Heart left ventricle (tissue), 13 donors: ENCODE measurements around the gene HS1BP3.

Experiments used
- CTCF ChIP-seq, 12 donors: fragments of 200-600 bp; sonication (generic) in 4 of 12; IDR thresholded peaks; one replicate each; pipeline versions ENCODE4 v1.5.0 to v1.8.0; 2018 to 2022; ENCODE audit warnings: antibody characterized with exemption in 12 of 12, mild to moderate bottlenecking in 5 of 12
- POLR2A ChIP-seq, 2 donors: fragments of 450-650 bp; IDR thresholded peaks; one replicate each; pipeline ENCODE4 v1.6.1; 2017; ENCODE audit warnings: antibody characterized with exemption in 2 of 2, mild to moderate bottlenecking in 2 of 2, moderate library complexity in 2 of 2
- donor health status: ischemic (EF 13 %, LVEDD 7.1; RV severe dilation, severe dysfunction).
- donor health status: DM: no; HTN: yes; CAD: no.
- donor health status: DM: no; HTN: no; CAD: no.
- donor health status: ischemic (EF 25% LVEDD 6.9; RV normal size, moderate dysfunction).
- donor health status: ischemic (EF 25% LVEDD 5.7; RV mildly dilated, moderate dysfunction).
- donor health status: ischemic (EF 35%, LVEDD 5.7; RV mildly dilated, moderate dysfunction).
- donor health status: nonischemic (EF 11% LVEDD 7.7; RV severe dilation, severe dysfunction).
- donor health status: DM: yes; HTN: yes; CAD: no.
- donor health status: PGD.
- donor health status: ischemic (EF 29% LVEDD 5.4; RV normal size, mild dysfunction).
- donor health status: nonischemic (EF 23%, LVEDD 6.1; RV moderate dilation, normal function).

- no peak for TF ChIP-seq POLR2A (IDR thresholded peaks at IDR 0.05)
- no peak for TF ChIP-seq CTCF (IDR thresholded peaks at IDR 0.05)
Measured at GRCh38 chr2:20588918-20589871, 61.7 kb downstream of the HS1BP3 start.
